ENCODE results near the gene CLDN9.

CLDN9 gene

GRCh38 chr16:2999929-3000328, 12.8 kb upstream of the CLDN9 start:
- no peak for DNase-seq

DNA sequence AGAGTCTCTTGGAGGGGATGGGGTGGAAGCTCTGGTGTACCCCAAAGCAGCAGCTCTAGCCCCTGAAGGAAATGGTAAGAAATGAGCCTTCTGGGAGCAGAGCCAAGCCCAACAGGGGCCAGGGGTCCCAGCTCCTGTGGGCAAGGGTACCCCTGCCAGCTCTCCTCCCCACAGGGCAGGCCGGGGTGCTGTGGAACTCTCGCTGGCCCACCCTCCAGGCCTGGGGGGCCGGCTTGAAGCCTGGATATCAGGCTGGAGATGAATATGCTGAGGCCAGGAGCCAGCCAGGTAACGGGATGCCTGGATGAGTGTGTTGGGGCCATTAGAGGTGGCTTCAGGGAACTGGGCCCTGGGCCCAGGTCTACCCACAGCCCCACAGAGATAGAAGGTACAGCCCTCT, 12.2 kb upstream of the CLDN9 start:
- DNase-seq, result no peak

DNA sequence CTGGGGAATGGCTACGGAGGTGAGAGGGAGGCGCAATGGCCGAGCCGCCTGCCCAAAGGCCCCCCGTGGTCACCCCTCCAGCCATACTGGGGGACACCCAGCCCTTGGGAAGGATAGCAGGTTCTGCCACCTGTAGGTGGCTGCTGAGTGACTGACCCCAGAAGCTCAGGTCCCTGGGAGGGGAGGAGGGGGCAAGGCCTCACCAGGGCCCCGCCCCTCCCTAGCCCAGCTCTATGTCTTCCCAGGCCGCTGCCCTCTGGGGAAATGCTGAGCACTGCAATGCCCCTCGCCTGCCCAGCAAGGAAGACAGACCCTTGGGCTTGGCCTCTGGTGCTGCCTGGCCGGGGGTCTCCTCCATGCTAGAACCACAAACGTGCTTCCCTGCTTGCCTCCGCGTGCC, 11.4 kb upstream of the CLDN9 start:
- DNase-seq, result no peak

- DNase-seq, result peak; percentile 99
Measured at GRCh38 chr16:3003582-3004270, 9.0 kb upstream of the CLDN9 start.

- DNase-seq, result no peak
Measured at GRCh38 chr16:3004319-3004718, 8.4 kb upstream of the CLDN9 start.

GRCh38 chr16:3004781-3005284, 7.9 kb upstream of the CLDN9 start:
- no peak for DNase-seq

DNA sequence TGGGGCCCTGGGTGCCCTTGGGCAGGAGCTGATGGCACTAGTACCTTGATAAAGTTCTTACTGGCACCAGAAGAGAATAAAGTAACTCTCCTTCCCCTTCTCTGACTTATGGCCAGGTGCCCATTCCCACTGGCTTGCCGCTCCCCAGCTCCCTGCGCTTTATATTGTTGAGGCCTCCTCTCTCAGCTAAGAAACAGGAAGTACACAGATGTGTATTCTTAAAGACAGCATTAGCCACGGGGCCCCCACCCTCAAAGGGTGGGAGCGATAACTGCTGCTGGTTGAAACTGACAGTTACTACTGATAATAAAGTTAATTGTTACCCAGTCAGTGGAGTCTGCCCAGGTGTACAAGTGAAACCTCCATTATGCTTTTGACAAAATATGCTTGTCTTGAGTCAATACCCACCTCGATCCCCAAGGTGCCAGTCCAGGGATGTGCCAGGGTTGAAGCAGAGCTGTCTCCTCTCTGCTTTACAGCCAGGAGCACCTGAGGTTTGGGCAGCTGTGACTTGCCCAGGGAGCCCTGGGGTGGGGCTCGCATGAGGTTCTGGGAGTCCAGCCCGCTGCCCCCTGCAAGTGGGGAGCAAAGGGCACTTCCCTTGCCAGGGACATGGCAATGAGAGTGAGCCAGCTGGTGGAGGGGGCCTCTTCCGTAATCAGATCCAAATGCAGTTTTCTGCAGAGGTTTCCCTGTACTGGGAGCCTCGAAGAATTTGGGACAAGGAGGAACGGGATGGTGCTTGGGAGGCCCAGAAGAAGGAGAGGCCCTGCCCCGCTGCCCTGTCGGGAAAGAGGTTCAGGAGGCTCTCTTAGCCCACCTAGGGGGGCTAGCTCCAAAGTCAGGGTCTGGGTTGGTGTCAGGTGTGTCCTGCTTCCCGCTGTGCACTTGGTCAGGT, 5.4 kb upstream of the CLDN9 start:
- DNase-seq, result no peak

- DNase-seq, result no peak
Measured at GRCh38 chr16:3007957-3008689, 4.6 kb upstream of the CLDN9 start.

DNA sequence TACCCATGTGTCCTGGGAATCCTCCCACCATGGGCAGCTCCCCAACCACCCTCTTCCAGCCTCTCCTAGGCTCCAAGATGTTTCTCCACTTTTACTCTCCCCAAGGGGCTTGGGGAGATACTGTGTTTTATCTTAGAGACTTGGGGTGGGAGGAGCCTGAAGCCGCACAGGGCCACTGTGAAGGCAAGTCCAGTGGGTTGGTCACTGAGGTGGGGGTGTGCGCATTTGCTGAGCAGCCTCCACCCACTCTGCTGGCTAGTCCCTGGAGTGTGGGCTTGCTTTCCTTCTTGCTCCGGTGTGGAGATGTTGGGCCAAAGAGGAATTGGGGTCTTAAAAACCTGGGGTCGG, 4.1 kb upstream of the CLDN9 start:
- DNase-seq, result no peak

DNA sequence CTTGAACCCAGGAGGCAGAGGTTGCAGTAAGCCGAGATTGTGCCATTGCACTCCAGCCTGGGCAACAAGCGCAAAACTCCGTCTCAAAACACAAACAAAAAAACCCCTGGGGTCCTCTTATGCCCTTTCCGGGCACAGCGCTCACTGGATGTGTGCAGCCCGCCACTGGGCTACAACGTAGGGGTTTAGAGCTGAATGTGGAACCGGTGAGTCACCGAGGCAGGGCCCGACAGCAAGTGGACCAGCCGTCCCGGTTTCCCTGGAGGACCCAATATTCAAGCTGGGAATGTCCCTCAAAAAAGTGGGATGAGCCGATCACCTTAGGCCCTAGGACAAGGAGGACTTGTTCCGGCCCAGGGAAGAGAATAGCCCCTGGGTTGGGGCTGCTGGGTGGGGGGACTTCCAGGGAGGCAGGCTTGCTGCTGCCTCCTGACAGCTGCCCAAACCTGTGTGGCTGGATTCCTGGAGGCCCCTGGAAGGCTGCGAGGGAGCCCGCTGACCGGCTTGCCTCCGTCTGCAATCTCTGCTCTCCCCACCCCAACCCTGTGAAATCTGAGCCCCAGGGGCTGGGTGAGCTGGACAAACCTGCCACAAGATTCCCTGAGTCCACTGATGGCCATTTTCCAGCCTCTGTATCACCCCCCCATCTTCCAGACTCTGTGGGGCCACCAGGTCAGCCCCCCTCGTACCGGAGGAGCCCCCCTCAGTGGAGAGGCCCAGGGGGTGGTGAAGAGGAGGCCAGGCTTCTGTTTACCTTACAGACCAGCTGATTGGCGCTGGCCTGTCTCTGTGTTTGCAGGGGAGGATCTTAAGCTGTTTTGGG, 2.9 kb upstream of the CLDN9 start:
- no peak for DNase-seq

DNA sequence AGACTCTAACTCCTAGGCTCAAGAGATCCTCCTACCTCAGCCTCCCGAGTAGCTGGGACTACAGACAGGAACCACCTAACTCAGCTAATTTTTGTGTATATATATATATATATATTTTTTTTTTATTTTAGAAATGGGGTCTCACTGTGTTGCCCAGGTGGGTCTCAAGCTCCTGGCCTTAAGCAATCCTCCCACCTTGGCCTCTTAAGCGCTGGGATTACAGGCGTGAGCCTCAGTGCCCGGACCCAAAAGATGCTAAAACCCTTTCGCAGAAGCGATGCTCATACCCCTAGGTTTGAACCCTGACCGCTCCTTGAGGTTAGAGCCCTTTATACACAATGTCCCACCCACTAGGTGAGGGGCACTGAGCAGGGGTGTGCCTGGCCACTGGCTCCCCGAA, 2.2 kb upstream of the CLDN9 start:
- DNase-seq, result no peak

DNA sequence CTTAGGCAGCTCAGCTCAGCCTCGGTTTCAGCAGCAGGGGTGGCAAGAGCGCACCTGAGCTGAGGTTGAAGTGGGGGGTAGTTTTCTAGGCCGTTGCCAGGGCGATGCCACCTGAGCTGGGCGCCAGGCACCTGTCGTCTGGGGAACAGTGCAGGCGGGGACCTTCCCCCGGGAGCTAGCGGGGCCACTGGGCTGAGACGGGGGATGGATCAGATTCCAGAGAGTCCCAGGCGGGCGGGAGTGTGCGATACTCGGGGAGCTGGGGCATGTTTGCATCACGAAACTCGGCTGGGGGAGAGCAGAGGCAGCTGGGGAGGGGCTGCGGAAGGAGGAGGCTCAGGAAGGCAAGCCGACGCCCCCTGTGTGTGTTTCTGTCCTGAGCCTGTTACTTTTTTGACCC, 477 bp upstream of the CLDN9 start:
- peak; percentile 85 for DNase-seq

DNA sequence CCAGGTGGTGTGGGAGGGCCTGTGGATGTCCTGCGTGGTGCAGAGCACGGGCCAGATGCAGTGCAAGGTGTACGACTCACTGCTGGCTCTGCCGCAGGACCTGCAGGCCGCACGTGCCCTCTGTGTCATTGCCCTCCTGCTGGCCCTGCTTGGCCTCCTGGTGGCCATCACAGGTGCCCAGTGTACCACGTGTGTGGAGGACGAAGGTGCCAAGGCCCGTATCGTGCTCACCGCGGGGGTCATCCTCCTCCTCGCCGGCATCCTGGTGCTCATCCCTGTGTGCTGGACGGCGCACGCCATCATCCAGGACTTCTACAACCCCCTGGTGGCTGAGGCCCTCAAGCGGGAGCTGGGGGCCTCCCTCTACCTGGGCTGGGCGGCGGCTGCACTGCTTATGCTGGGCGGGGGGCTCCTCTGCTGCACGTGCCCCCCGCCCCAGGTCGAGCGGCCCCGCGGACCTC, 798 bp downstream of the CLDN9 start:
- no peak for DNase-seq

- DNase-seq, result no peak
Measured at GRCh38 chr16:3013998-3014690, 1.4 kb downstream of the CLDN9 start.

GRCh38 chr16:3014971-3015370, 2.2 kb downstream of the CLDN9 start:
- DNase-seq, result no peak

DNA sequence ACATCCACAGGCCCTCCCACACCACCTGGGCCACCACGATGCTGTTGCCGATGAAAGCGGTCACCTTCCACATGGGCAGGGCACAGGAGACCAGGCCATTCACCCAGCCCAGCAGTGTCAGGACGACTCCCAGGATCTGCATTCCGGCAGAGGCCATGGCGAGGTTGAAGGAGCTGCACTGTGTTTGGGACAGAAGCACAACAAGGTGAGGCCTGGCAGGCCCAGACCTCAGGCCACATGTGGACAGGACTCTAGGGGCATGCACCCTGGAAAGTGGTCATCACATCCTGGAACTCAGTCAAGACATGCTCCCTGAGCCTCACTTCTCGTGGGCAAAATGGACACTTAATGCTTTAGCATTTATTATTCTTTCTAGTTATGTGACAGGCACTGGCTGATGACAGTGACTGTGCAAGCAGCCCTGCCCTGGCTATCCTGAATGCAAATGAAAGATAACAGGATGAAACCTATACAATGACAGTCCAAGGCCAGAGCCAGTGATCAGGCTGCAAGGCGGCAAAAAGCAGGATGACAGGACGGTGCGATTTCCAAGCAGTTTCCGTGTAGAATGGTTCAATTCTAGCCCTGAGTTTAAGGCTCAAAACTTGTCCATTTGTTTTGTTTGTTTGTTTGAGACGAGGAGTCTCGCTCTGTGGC, 3.3 kb downstream of the CLDN9 start:
- DNase-seq, result no peak

- no peak for DNase-seq
Measured at GRCh38 chr16:3017344-3017743, 4.6 kb downstream of the CLDN9 start.

DNA sequence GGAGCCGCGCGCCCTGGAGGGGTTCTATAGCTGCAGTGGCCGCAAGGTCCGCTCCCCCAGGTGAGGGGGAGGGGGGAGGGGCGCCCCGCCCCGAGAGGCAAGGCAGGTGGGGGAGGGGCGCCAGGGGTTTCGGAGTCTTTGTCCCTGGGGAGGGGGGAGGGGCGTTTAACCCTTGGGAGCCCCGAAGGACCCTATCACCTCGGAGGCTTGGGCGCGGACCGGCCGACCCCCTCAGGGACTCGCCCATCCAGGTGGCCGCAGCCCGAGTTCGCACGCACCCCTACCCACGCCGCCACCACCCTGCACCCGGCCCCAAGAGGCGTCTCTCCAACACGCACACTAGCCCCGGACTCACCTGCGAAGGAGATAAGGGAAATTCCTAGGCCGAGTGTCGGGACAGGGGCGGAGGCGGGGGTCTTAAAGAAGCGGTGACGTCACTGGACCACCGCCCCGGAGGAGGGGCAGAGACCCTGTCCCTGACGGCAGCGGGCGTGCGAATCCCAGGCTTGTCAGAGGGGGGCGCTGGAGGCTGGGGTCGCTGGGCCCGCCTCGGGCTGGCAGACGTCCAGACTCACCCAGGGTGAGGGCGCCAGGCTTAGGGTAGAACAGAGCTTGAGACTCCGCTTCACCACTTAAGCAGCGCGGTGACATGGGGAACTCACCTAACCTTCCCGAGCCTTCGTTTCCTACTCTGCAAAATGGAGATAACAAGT, 5.2 kb downstream of the CLDN9 start, which contains the start of gene CLDN6:
TSS of gene CLDN6 (minus strand) at position 390 of the 713 bp plus-strand sequence. CDS start 2,162 bp downstream, outside the sequence.
- no peak for DNase-seq

DNA sequence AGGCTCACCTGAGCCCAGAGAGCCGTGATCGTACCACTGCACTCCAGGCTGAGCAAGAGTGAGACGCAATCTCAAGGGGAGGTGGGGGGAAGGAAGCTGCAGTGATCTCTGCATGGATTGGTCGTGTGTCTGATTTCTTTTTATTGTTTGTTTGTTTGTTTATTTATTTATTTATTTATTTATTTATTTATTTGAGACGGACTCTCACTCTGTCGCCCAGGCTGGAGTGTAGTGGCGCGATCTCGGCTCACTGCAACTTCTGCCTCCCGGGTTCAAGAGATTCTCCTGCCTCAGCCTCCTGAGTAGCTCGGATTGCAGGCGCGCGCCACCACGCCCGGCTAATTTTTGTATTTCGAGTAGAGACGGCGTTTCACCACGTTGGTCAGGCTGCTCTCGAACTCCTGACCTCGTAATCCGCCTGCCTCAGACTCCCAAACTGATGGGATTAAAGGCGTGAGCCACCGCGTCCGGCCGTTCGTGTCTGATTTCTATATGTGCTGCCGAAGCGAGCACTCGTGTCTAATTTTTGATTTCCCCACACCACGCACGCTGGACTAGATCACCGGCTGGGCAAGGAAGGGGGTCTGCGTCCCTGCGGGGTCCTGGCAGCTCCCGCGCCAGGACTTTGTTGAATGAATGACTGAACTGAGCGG, 7.0 kb downstream of the CLDN9 start:
- DNase-seq, result no peak

DNA sequence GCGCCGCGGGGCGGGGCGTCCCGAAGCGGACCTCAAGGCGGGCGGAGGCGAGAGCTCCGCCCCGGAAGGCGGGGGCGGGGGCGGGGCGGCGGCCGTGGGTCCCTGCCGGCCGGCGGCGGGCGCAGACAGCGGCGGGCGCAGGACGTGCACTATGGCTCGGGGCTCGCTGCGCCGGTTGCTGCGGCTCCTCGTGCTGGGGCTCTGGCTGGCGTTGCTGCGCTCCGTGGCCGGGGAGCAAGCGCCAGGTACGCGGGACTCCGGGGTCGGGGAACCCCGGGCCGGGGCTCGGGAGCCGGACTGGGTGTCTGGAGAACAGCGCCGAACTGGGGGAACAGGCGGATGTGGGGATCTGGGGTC, 7.5 kb downstream of the CLDN9 start, which contains the start of gene TNFRSF12A:
TSS of gene TNFRSF12A (plus strand) at position 122 of the 357 bp plus-strand sequence. CDS start at position 152, 30 bp downstream.
- peak; percentile 39 for DNase-seq

Data from COR-L47 (cell line).